DMS 273 treated with DMSO at 0.1 percent for 48 hours (cell line): ENCODE data around the gene EIF4E1B.
A peak's percentile ranks its signal among the peaks of the same experiment; 100 is the strongest.

Experiments used
- DNase-seq: peaks from one replicate; lab custom pipeline; 2025; lab: John Stamatoyannopoulos, UW

Gene EIF4E1B

GRCh38 chr5:176647030-176647842, 16.8 kb downstream of the EIF4E1B start, which contains the start of gene TSPAN17:
TSS of gene TSPAN17 (plus strand) at chr5:176647484. CDS start at chr5:176647616, 132 bp downstream.
- peak; percentile 94 for DNase-seq

GRCh38 chr5:176647843-176648473, 17.5 kb downstream of the EIF4E1B start:
- no peak for DNase-seq

- DNase-seq, result no peak
Measured at GRCh38 chr5:176648474-176649194, 18.2 kb downstream of the EIF4E1B start.

GRCh38 chr5:176650354-176650884, 19.9 kb downstream of the EIF4E1B start:
- DNase-seq, result no peak

GRCh38 chr5:176651472-176651980, 21.1 kb downstream of the EIF4E1B start:
- DNase-seq, result no peak

DNA sequence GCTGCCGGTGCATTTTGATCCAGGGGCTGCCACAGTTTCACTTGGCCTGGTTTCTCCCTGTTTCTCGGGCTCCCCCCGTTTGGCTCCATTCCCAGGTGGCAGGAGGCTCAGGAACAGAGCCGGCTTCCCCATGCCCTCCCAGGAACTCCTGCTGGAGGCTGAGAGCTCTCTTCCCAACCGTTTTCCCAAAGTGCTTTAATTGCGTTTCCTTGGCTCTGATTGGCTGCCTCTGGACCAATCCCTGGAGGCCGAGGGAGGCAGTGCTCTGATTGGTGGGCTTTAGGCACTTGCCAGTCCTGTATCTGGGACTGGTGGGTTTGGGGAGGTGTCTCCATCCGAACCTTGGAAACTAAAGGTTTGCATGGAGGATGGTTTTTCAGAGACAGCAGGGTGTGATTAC, 21.7 kb downstream of the EIF4E1B start:
- DNase-seq, result peak; percentile 89

DNA sequence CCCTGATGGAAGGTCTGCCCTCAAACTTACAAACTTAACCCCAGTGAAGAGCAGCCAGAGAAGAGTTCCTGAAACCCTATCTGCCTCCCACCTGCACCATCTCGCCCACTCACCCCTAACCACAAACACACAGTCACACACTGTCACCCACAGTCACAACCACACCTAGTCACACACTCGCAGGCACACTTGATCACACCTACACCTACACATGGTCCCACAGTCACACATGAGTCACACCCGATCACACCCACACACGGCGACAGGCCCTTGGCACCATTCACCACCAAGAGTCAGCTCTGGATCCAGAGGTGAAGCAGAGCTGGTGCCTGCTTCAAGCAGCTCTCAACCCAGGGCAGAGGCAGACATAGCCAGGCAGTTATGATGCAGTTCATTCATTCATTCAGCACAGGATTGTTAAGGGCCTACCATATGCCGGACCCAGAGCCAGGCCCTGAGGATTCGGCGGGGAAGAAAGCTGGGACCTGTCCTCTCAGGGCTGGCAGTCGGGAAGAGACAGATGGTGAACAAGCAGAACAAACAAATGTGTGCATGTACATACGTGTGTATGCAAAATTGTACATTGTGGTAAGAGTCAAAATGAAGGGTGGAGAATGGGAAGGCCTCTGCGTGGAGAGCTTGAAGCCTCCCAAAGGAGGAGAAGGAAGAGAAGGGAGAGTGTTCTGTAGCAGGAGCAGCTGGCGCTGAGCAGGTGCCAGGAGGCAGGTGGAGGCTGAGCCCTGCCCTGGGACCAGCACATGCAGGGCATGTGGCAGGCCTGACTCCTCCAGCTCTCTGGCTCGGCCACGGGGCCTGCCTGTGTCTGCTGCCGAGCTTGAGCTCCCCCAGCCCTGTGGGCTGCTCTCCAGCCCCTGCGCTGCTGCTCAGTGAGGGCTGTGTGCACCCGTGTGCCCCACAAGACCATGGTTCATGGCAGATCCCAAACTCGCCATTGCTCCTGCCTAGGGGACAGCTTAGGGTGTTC, 23.2 kb downstream of the EIF4E1B start:
- peak; percentile 89 for DNase-seq

GRCh38 chr5:176654856-176655255, 24.4 kb downstream of the EIF4E1B start:
- no peak for DNase-seq

- DNase-seq, result no peak
Measured at GRCh38 chr5:176656467-176656990, 26.1 kb downstream of the EIF4E1B start.

DNA sequence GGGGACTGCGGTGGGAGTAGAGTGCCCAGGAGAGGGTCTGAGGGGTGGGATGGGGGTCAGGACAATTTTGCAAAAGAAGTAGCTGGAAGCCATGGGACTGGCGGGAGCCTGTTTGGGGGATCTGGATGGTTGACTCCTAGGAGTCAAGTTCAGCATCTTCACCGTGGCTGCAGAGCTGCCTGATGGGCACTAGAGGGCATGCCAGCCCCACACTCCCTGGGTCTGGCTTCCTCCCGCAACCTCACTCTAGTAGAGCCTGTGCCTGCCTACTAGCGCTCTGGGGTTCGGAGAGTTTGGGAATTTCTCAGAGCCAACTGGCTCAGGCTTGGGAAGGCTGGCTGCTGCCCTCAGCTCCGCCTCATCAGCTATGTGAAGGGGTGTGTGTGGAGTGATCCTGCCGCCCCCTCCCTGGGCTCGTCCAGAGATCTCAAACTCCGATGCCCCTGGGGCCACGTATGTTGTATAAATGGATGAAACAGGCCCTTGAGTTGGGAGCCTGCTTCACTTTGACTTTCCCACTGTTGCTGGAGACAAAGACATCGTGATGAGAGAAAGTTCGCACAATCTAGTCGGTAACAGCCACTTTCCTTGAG, 27.6 kb downstream of the EIF4E1B start:
- DNase-seq, result peak; percentile 57

- DNase-seq, result no peak
Measured at GRCh38 chr5:176658817-176659511, 28.5 kb downstream of the EIF4E1B start.

- DNase-seq, result no peak
Measured at GRCh38 chr5:176659512-176659839, 29.0 kb downstream of the EIF4E1B start.

GRCh38 chr5:176659860-176660461, 29.5 kb downstream of the EIF4E1B start:
- DNase-seq, result no peak

GRCh38 chr5:176660530-176660859, 30.0 kb downstream of the EIF4E1B start:
- DNase-seq, result no peak

DNA sequence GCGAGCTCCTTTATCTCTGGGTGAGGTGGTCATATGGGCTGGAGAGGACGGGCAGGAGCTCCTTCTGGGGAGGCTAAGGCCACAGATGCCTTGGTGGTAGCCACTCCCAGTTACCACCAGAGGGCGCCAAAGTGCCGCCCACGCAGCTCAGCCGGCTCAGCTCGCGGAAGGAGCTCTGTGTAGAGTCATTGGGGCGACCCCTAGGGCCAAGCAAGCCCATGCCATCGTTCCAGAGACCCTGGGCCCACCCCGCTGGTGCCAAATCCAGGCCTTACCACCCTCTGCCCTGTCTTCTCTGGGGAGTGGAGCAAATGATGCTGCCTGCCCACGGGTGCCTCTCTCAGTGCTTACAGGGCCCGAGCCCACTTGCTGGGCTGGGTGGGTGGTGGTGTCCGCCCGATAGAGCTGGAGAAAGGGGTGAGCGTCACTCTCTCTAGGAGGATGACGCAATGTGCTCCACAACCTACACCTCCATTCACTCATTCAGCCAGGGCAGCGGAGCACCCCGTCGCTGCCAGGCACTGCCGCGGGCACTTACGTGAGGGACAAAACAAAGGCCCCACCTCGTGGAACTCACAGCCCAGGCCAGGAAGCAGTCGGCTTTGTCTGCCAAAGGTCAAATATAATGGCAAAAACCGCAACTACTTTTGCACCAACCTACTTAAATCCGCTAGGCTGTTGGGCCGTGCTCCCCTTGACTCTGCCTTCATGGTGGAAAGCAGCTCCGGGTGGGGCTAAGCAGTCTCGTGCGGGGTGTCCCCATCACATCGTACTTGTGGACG, 30.6 kb downstream of the EIF4E1B start:
- DNase-seq, result peak; percentile 9

GRCh38 chr5:176661676-176662075, 31.2 kb downstream of the EIF4E1B start:
- DNase-seq, result no peak

GRCh38 chr5:176662371-176663333, 32.2 kb downstream of the EIF4E1B start:
- DNase-seq, result no peak

DNA sequence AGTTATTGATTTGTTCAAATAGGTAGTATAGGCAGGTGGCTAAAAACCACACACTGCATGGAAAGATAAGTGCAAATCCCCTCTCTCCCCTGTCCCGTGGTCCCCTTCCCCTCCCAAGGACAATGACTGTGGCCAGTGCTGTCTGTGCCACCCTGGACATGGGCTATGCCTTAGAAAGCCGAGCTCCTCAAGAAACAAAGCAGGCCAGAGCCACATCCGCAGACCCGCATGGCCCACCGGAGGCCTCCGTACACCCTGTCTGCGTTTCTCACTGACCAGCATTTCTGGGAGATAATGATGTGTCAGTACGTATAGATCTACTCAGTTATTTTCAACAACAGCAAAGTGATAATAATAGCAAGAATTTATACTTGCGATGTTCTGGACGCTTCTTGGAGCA, 33.1 kb downstream of the EIF4E1B start:
- no peak for DNase-seq
